Neural cell (in vitro differentiated cells): ENCODE results near the gene PLS1. TPM values are rescaled to one million over a fixed set of nuclear protein-coding genes. Genes with fewer than 3 reads are reported as not detected.

Experiments used
- H2AFZ ChIP-seq: fragments of 200-600, 300-800 bp; sonication (generic), shearing (Covaris generic); 2 replicates; pipeline ENCODE4 v1.6.0; 2014; ENCODE audit warnings: low read depth, mild to moderate bottlenecking, antibody characterized with exemption, low read length, moderate library complexity
- H3F3A ChIP-seq: fragments of 200-600 bp; shearing (Covaris generic); 2 replicates; pipeline ENCODE4 v1.6.1; 2016; ENCODE audit warnings: mild to moderate bottlenecking, moderate library complexity, mixed read lengths, antibody characterized with exemption, low read length; ENCODE audit not compliant: insufficient read depth, poor library complexity, severe bottlenecking
- H3K27ac ChIP-seq: fragments of 200-600, 300-800 bp; sonication (generic), shearing (Covaris generic); 2 replicates; pipeline ENCODE4 v1.5.1; 2014; ENCODE audit warnings: mild to moderate bottlenecking, low read length, moderate library complexity
- H3K27me3 ChIP-seq: fragments of 300-800, 200-600 bp; sonication (generic), shearing (Covaris generic); 2 replicates; pipeline ENCODE4 v1.6.0; 2014; ENCODE audit warnings: mild to moderate bottlenecking, low read depth, low read length, moderate library complexity; ENCODE audit not compliant: insufficient read depth
- H3K36me3 ChIP-seq: fragments of 300-800, 200-600 bp; sonication (generic), shearing (Covaris generic); 2 replicates; pipeline ENCODE4 v1.5.1; 2014; ENCODE audit warnings: mild to moderate bottlenecking, antibody characterized with exemption, low read length, moderate library complexity; ENCODE audit not compliant: insufficient read depth
- H3K4me2 ChIP-seq: fragments of 300-800, 200-600 bp; sonication (generic), shearing (Covaris generic); 2 replicates; pipeline ENCODE4 v1.6.0; 2014; ENCODE audit warnings: mild to moderate bottlenecking, low read length
- H3K4me3 ChIP-seq: fragments of 300-800, 200-600 bp; sonication (generic), shearing (Covaris generic); 2 replicates; pipeline ENCODE4 v1.5.1; 2014; ENCODE audit warnings: mild to moderate bottlenecking, low read length, moderate library complexity
- H3K79me2 ChIP-seq: fragments of 200-600 bp; shearing (Covaris generic); replicated peaks from 2 replicates; pipeline ENCODE4 v1.6.0; 2014; ENCODE audit warnings: mild to moderate bottlenecking, low read length, moderate library complexity; ENCODE audit not compliant: insufficient read depth
- H3K9ac ChIP-seq: fragments of 300-800, 200-600 bp; sonication (generic), shearing (Covaris generic); 2 replicates; pipeline ENCODE4 v1.6.1; 2016; ENCODE audit warnings: mild to moderate bottlenecking, low read length, mixed read lengths
- H3K9me2 ChIP-seq: fragments of 200-600 bp; shearing (Covaris generic); 2 replicates; pipeline ENCODE4 v1.6.1; 2016; ENCODE audit warnings: mild to moderate bottlenecking, low read length, mixed read lengths; ENCODE audit not compliant: insufficient read depth
- H3K9me3 ChIP-seq: fragments of 200-600, 300-800 bp; sonication (generic), shearing (Covaris generic); 2 replicates; pipeline ENCODE4 v1.6.1; 2016; ENCODE audit warnings: mild to moderate bottlenecking, mixed run types, low read length, moderate library complexity, mixed read lengths
- H4K20me1 ChIP-seq: fragments of 200-600 bp; shearing (Covaris generic); 2 replicates; pipeline ENCODE4 v1.6.1; 2016; ENCODE audit warnings: mild to moderate bottlenecking, mixed run types; ENCODE audit not compliant: insufficient read depth
- EP300 ChIP-seq: fragments of 450-650 bp; conservative IDR thresholded peaks from 2 replicates; pipeline ENCODE4 v1.6.1; 2014; ENCODE audit warnings: antibody characterized with exemption, mild to moderate bottlenecking, moderate library complexity; ENCODE audit not compliant: poor library complexity, severe bottlenecking
- EZH2 ChIP-seq: fragments of 200-600, 300-800 bp; shearing (Covaris generic), sonication (generic); IDR thresholded peaks from 2 replicates; pipeline ENCODE4 v1.6.1; 2014; ENCODE audit warnings: antibody characterized with exemption, low read length, borderline replicate concordance, mild to moderate bottlenecking; ENCODE audit not compliant: insufficient read depth, poor library complexity, severe bottlenecking
- MXI1 ChIP-seq: fragments of 450-650 bp; conservative IDR thresholded peaks from 2 replicates; pipeline ENCODE4 v1.6.1; 2014; ENCODE audit warnings: antibody characterized with exemption, mild to moderate bottlenecking; ENCODE audit not compliant: poor library complexity, severe bottlenecking
- POLR2AphosphoS5 ChIP-seq: IDR thresholded peaks from 2 replicates; pipeline ENCODE4 v1.6.1; 2012
- RAD21 ChIP-seq: fragments of 450-650 bp; conservative IDR thresholded peaks from 2 replicates; pipeline ENCODE4 v1.6.1; 2014; ENCODE audit warnings: antibody characterized with exemption, mild to moderate bottlenecking, moderate library complexity
- SMC3 ChIP-seq: fragments of 450-650 bp; conservative IDR thresholded peaks from 2 replicates; pipeline ENCODE4 v1.6.1; 2014; ENCODE audit warnings: antibody characterized with exemption, mild to moderate bottlenecking, moderate library complexity; ENCODE audit not compliant: poor library complexity
- TAF1 ChIP-seq: IDR thresholded peaks from 2 replicates; pipeline ENCODE4 v1.6.1; 2012; ENCODE audit warnings: low read depth
- polyA plus RNA-seq: library from polyadenylated mRNA; depleted of rRNA; stranded (reverse); fragments of >200 nt; gene quantifications from 2 replicates; pipeline ENCODE4 v1.2.3, GENCODE V29; 2014
- TF ChIP-seq, protein P1 (sequence below): fragments of 450-650 bp; IDR thresholded peaks from 2 replicates; pipeline ENCODE4 v1.5.1; 2014; ENCODE audit warnings: antibody characterized with exemption, mild to moderate bottlenecking, moderate library complexity; ENCODE audit not compliant: poor library complexity, severe bottlenecking
- TF ChIP-seq, protein P2 (sequence below): IDR thresholded peaks from 2 replicates; pipeline ENCODE4 v1.6.1; 2012; ENCODE audit warnings: borderline replicate concordance

PLS1 gene
- polyA plus RNA-seq, 1 donor from 2014 or later, result 0.31 TPM

DNA sequence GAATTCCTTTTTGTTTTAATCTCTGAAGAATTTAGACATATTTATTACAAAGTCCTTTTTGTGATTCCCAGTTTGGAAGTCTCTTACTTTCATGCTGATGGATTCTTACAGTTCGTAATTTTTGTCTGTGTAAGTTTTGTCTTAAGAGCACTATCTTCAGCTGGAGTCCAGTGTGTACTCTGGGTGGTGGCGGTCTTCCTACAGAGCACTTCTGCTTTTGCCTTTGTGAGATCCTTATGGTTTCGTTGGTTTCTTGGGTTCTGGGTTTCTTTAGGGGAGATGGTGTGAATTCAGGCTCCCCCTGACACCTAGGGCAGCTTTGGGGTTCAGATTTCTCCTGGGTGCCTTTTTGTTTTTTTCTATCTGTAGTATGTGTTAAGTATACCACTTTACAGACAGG, 45.3 kb downstream of the PLS1 start:
- Histone ChIP-seq H3K4me3 (no peak overlapping the region), H3K9me3 (no peaks in the 10 kb centered on the region), H3K79me2 (no peaks in the 10 kb centered on the region), H3K9me2 (no peaks in the 10 kb centered on the region), H3K27ac (no peak overlapping the region), H3F3A (no peaks in the 10 kb centered on the region), H2AFZ (no peak overlapping the region), H3K4me2 (no peak overlapping the region), H3K36me3 (no peaks in the 10 kb centered on the region), H4K20me1 (no peaks in the 10 kb centered on the region), H3K9ac (no peak overlapping the region), H3K27me3 (no peaks in the 10 kb centered on the region)
- TF ChIP-seq, protein P1, sequence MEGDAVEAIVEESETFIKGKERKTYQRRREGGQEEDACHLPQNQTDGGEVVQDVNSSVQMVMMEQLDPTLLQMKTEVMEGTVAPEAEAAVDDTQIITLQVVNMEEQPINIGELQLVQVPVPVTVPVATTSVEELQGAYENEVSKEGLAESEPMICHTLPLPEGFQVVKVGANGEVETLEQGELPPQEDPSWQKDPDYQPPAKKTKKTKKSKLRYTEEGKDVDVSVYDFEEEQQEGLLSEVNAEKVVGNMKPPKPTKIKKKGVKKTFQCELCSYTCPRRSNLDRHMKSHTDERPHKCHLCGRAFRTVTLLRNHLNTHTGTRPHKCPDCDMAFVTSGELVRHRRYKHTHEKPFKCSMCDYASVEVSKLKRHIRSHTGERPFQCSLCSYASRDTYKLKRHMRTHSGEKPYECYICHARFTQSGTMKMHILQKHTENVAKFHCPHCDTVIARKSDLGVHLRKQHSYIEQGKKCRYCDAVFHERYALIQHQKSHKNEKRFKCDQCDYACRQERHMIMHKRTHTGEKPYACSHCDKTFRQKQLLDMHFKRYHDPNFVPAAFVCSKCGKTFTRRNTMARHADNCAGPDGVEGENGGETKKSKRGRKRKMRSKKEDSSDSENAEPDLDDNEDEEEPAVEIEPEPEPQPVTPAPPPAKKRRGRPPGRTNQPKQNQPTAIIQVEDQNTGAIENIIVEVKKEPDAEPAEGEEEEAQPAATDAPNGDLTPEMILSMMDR, result no peak
- TF ChIP-seq RAD21, result no peak
- no peak for TF ChIP-seq EP300
- TF ChIP-seq, protein P2, sequence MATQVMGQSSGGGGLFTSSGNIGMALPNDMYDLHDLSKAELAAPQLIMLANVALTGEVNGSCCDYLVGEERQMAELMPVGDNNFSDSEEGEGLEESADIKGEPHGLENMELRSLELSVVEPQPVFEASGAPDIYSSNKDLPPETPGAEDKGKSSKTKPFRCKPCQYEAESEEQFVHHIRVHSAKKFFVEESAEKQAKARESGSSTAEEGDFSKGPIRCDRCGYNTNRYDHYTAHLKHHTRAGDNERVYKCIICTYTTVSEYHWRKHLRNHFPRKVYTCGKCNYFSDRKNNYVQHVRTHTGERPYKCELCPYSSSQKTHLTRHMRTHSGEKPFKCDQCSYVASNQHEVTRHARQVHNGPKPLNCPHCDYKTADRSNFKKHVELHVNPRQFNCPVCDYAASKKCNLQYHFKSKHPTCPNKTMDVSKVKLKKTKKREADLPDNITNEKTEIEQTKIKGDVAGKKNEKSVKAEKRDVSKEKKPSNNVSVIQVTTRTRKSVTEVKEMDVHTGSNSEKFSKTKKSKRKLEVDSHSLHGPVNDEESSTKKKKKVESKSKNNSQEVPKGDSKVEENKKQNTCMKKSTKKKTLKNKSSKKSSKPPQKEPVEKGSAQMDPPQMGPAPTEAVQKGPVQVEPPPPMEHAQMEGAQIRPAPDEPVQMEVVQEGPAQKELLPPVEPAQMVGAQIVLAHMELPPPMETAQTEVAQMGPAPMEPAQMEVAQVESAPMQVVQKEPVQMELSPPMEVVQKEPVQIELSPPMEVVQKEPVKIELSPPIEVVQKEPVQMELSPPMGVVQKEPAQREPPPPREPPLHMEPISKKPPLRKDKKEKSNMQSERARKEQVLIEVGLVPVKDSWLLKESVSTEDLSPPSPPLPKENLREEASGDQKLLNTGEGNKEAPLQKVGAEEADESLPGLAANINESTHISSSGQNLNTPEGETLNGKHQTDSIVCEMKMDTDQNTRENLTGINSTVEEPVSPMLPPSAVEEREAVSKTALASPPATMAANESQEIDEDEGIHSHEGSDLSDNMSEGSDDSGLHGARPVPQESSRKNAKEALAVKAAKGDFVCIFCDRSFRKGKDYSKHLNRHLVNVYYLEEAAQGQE, result no peak
- TF ChIP-seq MXI1, result no peak
- no peak for TF ChIP-seq TAF1
- no peak for TF ChIP-seq POLR2AphosphoS5
- no peak for TF ChIP-seq SMC3
- TF ChIP-seq EZH2, result no peak

DNA sequence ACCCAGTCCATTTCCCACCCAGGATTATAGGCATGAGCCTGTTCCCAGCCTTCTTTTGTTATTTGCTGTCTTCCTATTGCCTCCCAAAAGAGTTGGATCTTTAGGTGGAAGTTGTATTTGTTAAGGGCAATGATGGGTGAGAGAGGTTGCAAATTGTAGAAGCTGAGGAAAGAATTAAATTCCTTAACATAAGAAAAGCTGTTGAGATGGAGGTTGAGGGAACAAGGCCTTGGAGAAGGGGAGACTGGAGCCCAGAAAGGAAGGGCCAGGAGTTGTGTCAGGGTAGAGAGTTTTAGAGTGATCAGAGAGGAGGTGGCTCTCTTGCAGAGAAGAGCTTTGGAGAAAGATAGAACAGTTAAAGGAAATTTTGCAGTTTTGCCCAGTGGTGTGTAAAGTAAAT, 46.8 kb downstream of the PLS1 start:
- no peaks in the 10 kb centered on the region for H3K9me2 ChIP-seq
- H3K9ac ChIP-seq, result no peak overlapping the region
- no peak overlapping the region for H3K4me2 ChIP-seq
- no peaks in the 10 kb centered on the region for H3K27me3 ChIP-seq
- H3K36me3 ChIP-seq, result no peaks in the 10 kb centered on the region
- no peaks in the 10 kb centered on the region for H3K79me2 ChIP-seq
- no peaks in the 10 kb centered on the region for H3F3A ChIP-seq
- no peaks in the 10 kb centered on the region for H4K20me1 ChIP-seq
- no peak overlapping the region for H3K4me3 ChIP-seq
- TF ChIP-seq RAD21 (no peak), SMC3 (no peak), POLR2AphosphoS5 (no peak), EP300 (no peak), TAF1 (no peak)
- TF ChIP-seq, protein P2, result no peak
- no peak overlapping the region for H3K27ac ChIP-seq
- no peaks in the 10 kb centered on the region for H3K9me3 ChIP-seq
- no peak overlapping the region for H2AFZ ChIP-seq
